HEK293 (cell line): ENCODE results near the gene S100A10.

Experiments used
- CTCF ChIA-PET: fragments of 350-600 bp; formaldehyde crosslinking; extraction: SDS; loops from one replicate; lab custom pipeline; 2021; ENCODE audit warnings: antibody characterized with exemption; lab: Yijun Ruan, JAX
- POLR2A ChIA-PET: fragments of 300-600 bp; formaldehyde crosslinking; extraction: SDS; loops from one replicate; lab custom pipeline; 2020; ENCODE audit warnings: antibody characterized with exemption, inconsistent platforms; lab: Yijun Ruan, JAX
- H3K27ac ChIP-seq: fragments of 200-500 bp; sonication (Bioruptor generic); 2 replicates; pipeline ENCODE4 v1.5.1; 2014; ENCODE audit warnings: low read depth, low read length, control low read depth, inconsistent platforms; ENCODE audit errors: extremely low read depth
- H3K36me3 ChIP-seq, 2 experiments: fragments of 200-500 bp in 1 of 2; sonication (Bioruptor generic) in 1 of 2; 1 replicate in 1 of 2; 2 replicates in 1 of 2; pipeline ENCODE4 v1.5.1; 2014 to 2017; ENCODE audit warnings: inconsistent platforms in 2 of 2, low read length in 2 of 2; ENCODE audit not compliant: control insufficient read depth in 2 of 2, insufficient read depth in 1 of 2
- H3K4me1 ChIP-seq: fragments of 200-500 bp; sonication (Bioruptor generic); 2 replicates; pipeline ENCODE4 v1.5.1; 2014; ENCODE audit warnings: mild to moderate bottlenecking, low read length, inconsistent platforms; ENCODE audit not compliant: control insufficient read depth, insufficient read depth
- H3K4me3 ChIP-seq: 2 replicates; pipeline ENCODE4 v1.5.1; 2011; ENCODE audit warnings: low read depth, mild to moderate bottlenecking, control low read depth, low read length, moderate library complexity
- H3K9me3 ChIP-seq: fragments of 200-500 bp; sonication (Bioruptor generic); 2 replicates; pipeline ENCODE4 v1.5.1; 2014; ENCODE audit warnings: low read depth, low read length, inconsistent platforms; ENCODE audit not compliant: control insufficient read depth, insufficient read depth
- GLIS2 ChIP-seq: fragments of 450-650 bp; formaldehyde crosslinking; IDR thresholded peaks from 2 replicates; pipeline ENCODE4 v1.5.1; 2016; ENCODE audit warnings: missing biosample characterization, missing genetic modification characterization
- INSM2 ChIP-seq: fragments of 450-650 bp; formaldehyde crosslinking; IDR thresholded peaks from 2 replicates; pipeline ENCODE4 v1.5.1; 2016; ENCODE audit warnings: missing biosample characterization, missing genetic modification characterization
- KLF17 ChIP-seq: fragments of 450-650 bp; formaldehyde crosslinking; IDR thresholded peaks from 2 replicates; pipeline ENCODE4 v1.5.1; 2016; ENCODE audit warnings: missing biosample characterization, missing genetic modification characterization
- KLF8 ChIP-seq: fragments of 450-650 bp; formaldehyde crosslinking; IDR thresholded peaks from 2 replicates; pipeline ENCODE4 v1.5.1; 2016; ENCODE audit warnings: missing biosample characterization, missing genetic modification characterization
- MEIS1 ChIP-seq: sonication (generic); formaldehyde crosslinking; IDR thresholded peaks from 2 replicates; pipeline ENCODE4 v1.8.1; 2022; ENCODE audit warnings: missing genetic modification reagents, mild to moderate bottlenecking, borderline replicate concordance
- OSR2 ChIP-seq: fragments of 450-650 bp; formaldehyde crosslinking; IDR thresholded peaks from 2 replicates; pipeline ENCODE4 v1.5.1; 2016; ENCODE audit warnings: missing biosample characterization, missing genetic modification characterization
- PRDM1 ChIP-seq: fragments of 450-650 bp; formaldehyde crosslinking; IDR thresholded peaks from 2 replicates; pipeline ENCODE4; 2016; ENCODE audit warnings: missing biosample characterization, missing genetic modification characterization
- SP2 ChIP-seq: fragments of 450-650 bp; formaldehyde crosslinking; IDR thresholded peaks from 2 replicates; pipeline ENCODE4 v1.5.1; 2016; ENCODE audit warnings: missing biosample characterization, missing genetic modification characterization
- TRIM28 ChIP-seq: IDR thresholded peaks from 2 replicates; pipeline ENCODE4 v1.6.1; 2011; ENCODE audit warnings: low read length, control low read depth, borderline replicate concordance
- TSHZ1 ChIP-seq: fragments of 450-650 bp; formaldehyde crosslinking; IDR thresholded peaks from 2 replicates; pipeline ENCODE4 v1.5.1; 2016; ENCODE audit warnings: missing biosample characterization, missing genetic modification characterization, borderline replicate concordance
- WT1 ChIP-seq: fragments of 450-650 bp; formaldehyde crosslinking; IDR thresholded peaks from 2 replicates; pipeline ENCODE4 v1.5.1; 2016; ENCODE audit warnings: missing biosample characterization, missing genetic modification characterization
- YY1 ChIP-seq: fragments of 450-650 bp; formaldehyde crosslinking; IDR thresholded peaks from 2 replicates; pipeline ENCODE4 v1.5.1; 2018; ENCODE audit warnings: missing biosample characterization, missing genetic modification characterization
- ZBTB8A ChIP-seq: fragments of 450-650 bp; formaldehyde crosslinking; IDR thresholded peaks from 2 replicates; pipeline ENCODE4 v1.5.1; 2016; ENCODE audit warnings: missing biosample characterization, missing genetic modification characterization
- ZFP41 ChIP-seq: fragments of 450-650 bp; formaldehyde crosslinking; IDR thresholded peaks from 2 replicates; pipeline ENCODE4 v1.5.1; 2016; ENCODE audit warnings: missing biosample characterization, missing genetic modification characterization, borderline replicate concordance
- ZNF132 ChIP-seq: fragments of 450-650 bp; formaldehyde crosslinking; IDR thresholded peaks from 2 replicates; pipeline ENCODE4 v1.5.1; 2017; ENCODE audit warnings: missing biosample characterization, missing genetic modification characterization, borderline replicate concordance
- ZNF138 ChIP-seq: fragments of 450-650 bp; formaldehyde crosslinking; IDR thresholded peaks from 2 replicates; pipeline ENCODE4 v1.5.1; 2016; ENCODE audit warnings: missing biosample characterization, missing genetic modification characterization, borderline replicate concordance
- ZNF2 ChIP-seq: fragments of 450-650 bp; formaldehyde crosslinking; IDR thresholded peaks from 2 replicates; pipeline ENCODE4 v1.5.1; 2016; ENCODE audit warnings: missing biosample characterization, missing genetic modification characterization
- ZNF223 ChIP-seq: fragments of 450-650 bp; formaldehyde crosslinking; IDR thresholded peaks from 2 replicates; pipeline ENCODE4 v1.5.1; 2016; ENCODE audit warnings: missing biosample characterization, missing genetic modification characterization
- ZNF266 ChIP-seq: fragments of 450-650 bp; formaldehyde crosslinking; IDR thresholded peaks from 2 replicates; pipeline ENCODE4 v1.5.1; 2016; ENCODE audit warnings: missing biosample characterization, missing genetic modification characterization, low read depth
- ZNF354C ChIP-seq: fragments of 450-650 bp; formaldehyde crosslinking; IDR thresholded peaks from 2 replicates; pipeline ENCODE4 v1.5.1; 2016; ENCODE audit warnings: missing biosample characterization, missing genetic modification characterization, low read depth, borderline replicate concordance
- ZNF391 ChIP-seq: fragments of 450-650 bp; formaldehyde crosslinking; IDR thresholded peaks from 2 replicates; pipeline ENCODE4 v1.5.1; 2016; ENCODE audit warnings: low read depth, missing biosample characterization, missing genetic modification characterization, borderline replicate concordance
- ZNF398 ChIP-seq: fragments of 450-650 bp; formaldehyde crosslinking; IDR thresholded peaks from 2 replicates; pipeline ENCODE4 v1.5.1; 2017; ENCODE audit warnings: missing biosample characterization, missing genetic modification characterization
- ZNF416 ChIP-seq: fragments of 450-650 bp; formaldehyde crosslinking; IDR thresholded peaks from 2 replicates; pipeline ENCODE4 v1.5.1; 2016; ENCODE audit warnings: missing biosample characterization, missing genetic modification characterization
- ZNF510 ChIP-seq: fragments of 450-650 bp; formaldehyde crosslinking; IDR thresholded peaks from 2 replicates; pipeline ENCODE4 v1.5.1; 2018; ENCODE audit warnings: mild to moderate bottlenecking, missing genetic modification characterization, missing biosample characterization; ENCODE audit not compliant: insufficient replicate concordance
- ZNF544 ChIP-seq: fragments of 450-650 bp; formaldehyde crosslinking; IDR thresholded peaks from 2 replicates; pipeline ENCODE4 v1.5.0; 2017; ENCODE audit warnings: missing biosample characterization, missing genetic modification characterization
- ZNF629 ChIP-seq: fragments of 450-650 bp; formaldehyde crosslinking; IDR thresholded peaks from 2 replicates; pipeline ENCODE4 v1.5.1; 2017; ENCODE audit warnings: missing biosample characterization, missing genetic modification characterization
- ZNF654 ChIP-seq: fragments of 450-650 bp; formaldehyde crosslinking; IDR thresholded peaks from 2 replicates; pipeline ENCODE4 v1.5.1; 2016; ENCODE audit warnings: low read depth, missing biosample characterization, missing genetic modification characterization
- ZNF776 ChIP-seq: fragments of 450-650 bp; formaldehyde crosslinking; IDR thresholded peaks from 2 replicates; pipeline ENCODE4 v1.5.0; 2017; ENCODE audit warnings: missing biosample characterization, missing genetic modification characterization, borderline replicate concordance
- ZNF791 ChIP-seq: fragments of 450-650 bp; formaldehyde crosslinking; IDR thresholded peaks from 2 replicates; pipeline ENCODE4 v1.5.1; 2016; ENCODE audit warnings: missing biosample characterization, missing genetic modification characterization
- ZNF837 ChIP-seq: fragments of 450-650 bp; formaldehyde crosslinking; IDR thresholded peaks from 2 replicates; pipeline ENCODE4 v1.5.1; 2016; ENCODE audit warnings: missing biosample characterization, missing genetic modification characterization

Gene S100A10

GRCh38 chr1:151992303-151993083, 1.2 kb downstream of the S100A10 start:
- Histone ChIP-seq H3K4me3 (peak overlapping the region; percentile 79), H3K36me3 (no peaks in the 10 kb centered on the region), H3K4me1 (peaks cover 43% of the 10 kb centered on the region), H3K27ac (peak overlapping the region; percentile 90), H3K9me3 (no peaks in the 10 kb centered on the region)
- ChIA-PET POLR2A (interaction anchor here (0.6 to 3.2 kb wide), 13 partner anchors 9 to 711 kb away, joined by 3 to 15 read pairs (median 5); partner anchors contain the start of genes TDRKH, THEM4, TUFT1 and ZNF687), CTCF (interaction anchor here (1.1 to 9.3 kb wide), 8 partner anchors 9 to 258 kb away, joined by 3 to 131 read pairs (median 7); no protein-coding TSS in a partner anchor)
- no peak for TF ChIP-seq ZNF266
- TF ChIP-seq ZNF138: no peak
- TF ChIP-seq TRIM28: no peak
- TF ChIP-seq ZBTB8A (tag by site-specific recombination): peak; percentile 69
- TF ChIP-seq SP2: peak; percentile 53
- no peak for TF ChIP-seq ZNF510 (tag by site-specific recombination)
- TF ChIP-seq ZFP41 (tag by site-specific recombination): no peak
- no peak for TF ChIP-seq ZNF776 (tag by site-specific recombination)
- peak; percentile 52; the same call in 1 of the 2 replicates for TF ChIP-seq INSM2 (tag by site-specific recombination)
- peak; percentile 46; the same call in 1 of the 2 replicates for TF ChIP-seq OSR2
- TF ChIP-seq ZNF791 (tag by site-specific recombination): no peak
- TF ChIP-seq TSHZ1 (tag by site-specific recombination): 0 out of 2 replicates have a peak, but pooled peaks have one; percentile 4
- TF ChIP-seq ZNF391 (tag by site-specific recombination): no peak
- no peak for TF ChIP-seq ZNF132 (tag by site-specific recombination)
- TF ChIP-seq ZNF398 (tag by site-specific recombination): peak; percentile 11; the same call in 1 of the 2 replicates
- TF ChIP-seq ZNF544 (tag by site-specific recombination): no peak
- no peak for TF ChIP-seq ZNF223 (tag by site-specific recombination)
- TF ChIP-seq WT1 (tag by site-specific recombination): 0 out of 2 replicates have a peak, but pooled peaks have one; percentile 16
- peak; percentile 85 for TF ChIP-seq KLF8 (tag by site-specific recombination)
- TF ChIP-seq KLF17 (tag by site-specific recombination): peak; percentile 77
- TF ChIP-seq YY1 (tag by site-specific recombination): no peak
- TF ChIP-seq GLIS2 (tag by site-specific recombination): peak; percentile 89; the same call in 1 of the 2 replicates
- TF ChIP-seq ZNF354C (tag by site-specific recombination): no peak
- TF ChIP-seq ZNF629 (tag by site-specific recombination): peak; percentile 66; the same call in 1 of the 2 replicates
- TF ChIP-seq ZNF2 (tag by site-specific recombination): no peak
- no peak for TF ChIP-seq ZNF837 (tag by site-specific recombination)
- no peak for TF ChIP-seq ZNF416 (tag by site-specific recombination)
- 0 out of 2 replicates have a peak, but pooled peaks have one; percentile 56 for TF ChIP-seq PRDM1 (tag by site-specific recombination)
- no peak for TF ChIP-seq ZNF654 (tag by site-specific recombination)
- TF ChIP-seq MEIS1 (CRISPR knock-in tag): no peak
